GM12801 (cell line): ENCODE results near the gene UNKL.

Experiments used
- CTCF ChIP-seq: IDR thresholded peaks from one replicate; pipeline ENCODE4 v1.5.1; 2011; ENCODE audit warnings: control low read depth; ENCODE audit not compliant: insufficient read length; ENCODE audit errors: extremely low read depth

UNKL gene

DNA sequence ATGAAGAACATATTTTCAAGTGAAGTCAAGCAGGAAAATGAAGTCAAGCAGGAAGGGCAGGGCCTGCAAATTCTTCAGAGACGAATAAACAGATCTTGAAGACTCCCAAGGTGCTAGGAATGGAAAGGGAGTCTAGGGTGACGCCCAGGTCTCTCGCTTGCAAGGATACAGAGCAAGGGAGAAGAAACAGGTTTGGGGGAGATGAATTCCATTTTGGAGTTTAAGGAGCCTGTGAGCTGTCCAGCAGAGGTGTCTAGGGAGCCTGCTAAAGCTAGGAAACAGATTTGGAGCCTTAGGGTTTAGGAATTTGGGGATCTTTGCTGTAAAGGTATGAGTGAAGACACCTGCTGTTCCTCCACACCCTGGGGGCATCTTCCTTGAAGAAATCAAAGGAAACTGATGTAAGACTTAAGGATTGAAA is 2.0 kb upstream of the UNKL start:
- TF ChIP-seq CTCF = no peak

DNA sequence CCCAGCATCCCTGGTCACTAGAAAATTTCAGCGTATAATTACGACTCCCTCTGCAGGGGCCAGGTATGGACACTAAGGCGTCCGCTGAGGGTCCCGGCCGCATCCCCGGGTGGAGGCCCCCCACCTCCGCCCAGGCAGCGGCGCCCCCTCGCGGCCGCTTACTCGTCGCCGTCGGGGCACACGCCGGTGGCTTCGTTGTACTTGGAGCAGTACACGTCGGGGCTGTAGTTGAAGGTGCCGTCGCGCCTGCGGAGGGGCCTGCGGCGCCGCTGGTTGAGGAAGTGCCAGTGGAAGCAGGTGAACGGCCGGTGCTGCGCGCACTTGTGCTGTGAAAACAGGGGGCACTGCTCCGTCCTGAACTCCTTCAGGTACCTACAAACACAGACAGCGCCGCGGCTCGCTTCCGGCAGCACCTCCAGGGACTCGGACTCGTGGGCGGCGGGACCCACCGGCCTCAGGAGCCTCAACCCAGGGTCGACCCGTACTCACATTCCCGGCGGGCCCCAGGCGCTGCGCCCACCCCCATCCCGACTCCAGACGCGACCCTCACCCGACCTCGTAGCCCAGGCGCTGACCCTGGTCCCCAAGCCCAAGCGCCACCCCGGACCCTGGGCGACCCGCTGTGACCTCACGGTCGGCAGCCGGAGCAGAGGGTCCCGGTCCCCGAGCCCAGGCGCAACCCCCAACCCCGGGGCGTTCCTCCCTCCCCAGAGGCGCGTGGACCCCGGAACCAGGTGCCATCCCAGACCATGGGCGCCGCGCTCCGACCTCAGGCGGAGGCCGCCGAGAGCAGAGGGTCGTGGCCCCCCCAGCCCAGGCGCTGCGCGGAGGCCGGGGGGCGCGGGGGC is 596 bp downstream of the UNKL start:
- no peak for TF ChIP-seq CTCF

- TF ChIP-seq CTCF = no peak
Observed at GRCh38 chr16:1412847-1413246, 1.7 kb downstream of the UNKL start.

GRCh38 chr16:1408171-1408837 is 6.2 kb downstream of the UNKL start:
- no peak for TF ChIP-seq CTCF

DNA sequence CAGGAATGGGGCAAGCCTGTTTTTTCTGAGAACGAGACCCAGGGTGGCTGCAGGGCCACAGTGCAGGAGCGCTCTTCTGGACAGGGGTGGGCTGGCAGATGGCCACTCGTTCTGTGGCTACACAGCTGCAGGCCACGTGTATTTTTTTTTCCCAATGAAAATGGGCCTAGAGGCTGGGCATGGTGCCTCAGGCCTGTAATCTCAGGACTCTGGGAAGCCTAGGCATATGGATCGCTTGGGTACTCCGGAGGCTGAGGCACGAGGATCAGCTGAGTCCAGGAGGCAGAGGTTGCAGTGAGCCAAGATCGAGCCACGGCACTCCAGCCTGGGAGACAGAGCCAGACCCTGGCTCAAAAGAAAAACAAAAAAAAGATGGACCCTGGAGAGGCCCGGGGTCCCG is 6.8 kb downstream of the UNKL start:
- TF ChIP-seq CTCF = no peak

GRCh38 chr16:1403733-1404132 is 10.8 kb downstream of the UNKL start:
- TF ChIP-seq CTCF = no peak

DNA sequence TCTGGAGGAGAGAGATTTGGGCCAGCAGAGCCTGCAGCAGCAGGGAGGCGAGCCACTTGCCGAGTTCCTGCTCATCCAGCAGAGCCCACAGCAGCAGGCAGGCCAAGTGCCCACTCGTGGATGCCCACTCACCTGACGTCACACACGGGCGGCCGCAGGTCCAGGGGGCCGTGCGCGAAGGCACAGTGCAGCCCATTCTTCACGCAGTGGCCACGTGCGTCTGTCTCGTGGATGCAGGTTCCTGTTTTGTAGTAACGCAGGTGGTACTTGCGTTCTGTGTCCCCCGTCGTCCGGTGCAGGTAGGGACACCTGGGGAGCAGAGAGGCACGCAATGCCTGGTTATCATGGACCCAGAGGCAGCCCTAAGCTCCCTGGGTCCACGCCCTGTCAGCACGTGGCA is 11.5 kb downstream of the UNKL start:
- TF ChIP-seq CTCF = no peak
